H1 (cell line): Measurements from ENCODE around the gene VASN. TPM values are rescaled to one million over a fixed set of nuclear protein-coding genes. Genes with fewer than 3 reads are reported as not detected.

ENCODE experiments used
- ASH2L ChIP-seq: fragments of 200-600, 300-600 bp; sonication (generic); IDR thresholded peaks from one replicate; pipeline ENCODE4 v1.7.1; 2017; ENCODE audit warnings: low read length
- CEBPB ChIP-seq: IDR thresholded peaks from 2 replicates; pipeline ENCODE4 v1.6.1; 2012; ENCODE audit warnings: low read depth, low read length
- EP300 ChIP-seq, 2 experiments: IDR thresholded peaks; 1 replicate in 1 of 2; 2 replicates in 1 of 2; pipeline ENCODE4 v1.6.1; 2011 to 2012; ENCODE audit warnings: low read depth in 2 of 2, low read length in 2 of 2, mild to moderate bottlenecking in 2 of 2, borderline replicate concordance in 1 of 2, inconsistent platforms in 1 of 2, moderate library complexity in 1 of 2
- JUN ChIP-seq: IDR thresholded peaks from 2 replicates; pipeline ENCODE4 v1.6.1; 2011; ENCODE audit warnings: low read depth, mild to moderate bottlenecking, improper control_type of control experiment, low read length
- POLR2A ChIP-seq, 2 experiments: IDR thresholded peaks; 1 replicate in 1 of 2; 2 replicates in 1 of 2; pipeline ENCODE4 v1.6.1; 2011; ENCODE audit warnings: low read depth in 2 of 2, low read length in 2 of 2, mild to moderate bottlenecking in 2 of 2; ENCODE audit errors: control extremely low read depth in 1 of 2
- POU5F1 ChIP-seq: IDR thresholded peaks from 2 replicates; pipeline ENCODE4 v1.6.1; 2011; ENCODE audit warnings: low read depth, mild to moderate bottlenecking, low read length, moderate library complexity
- RAD21 ChIP-seq, 2 experiments: IDR thresholded peaks in 1 of 2; conservative IDR thresholded peaks in 1 of 2; 2 replicates each; pipeline ENCODE4 v1.6.1; 2011; ENCODE audit warnings: low read depth in 2 of 2, low read length in 2 of 2, improper control_type of control experiment in 1 of 2, inconsistent platforms in 1 of 2, mild to moderate bottlenecking in 1 of 2, moderate library complexity in 1 of 2
- RBBP5 ChIP-seq: IDR thresholded peaks from 2 replicates; pipeline ENCODE4 v1.7.1; 2012; ENCODE audit warnings: low read depth, mild to moderate bottlenecking, inconsistent platforms, low read length, moderate library complexity, borderline replicate concordance
- RNF2 ChIP-seq: fragments of 200-900, 300-1000 bp; sonication (generic); IDR thresholded peaks from 2 replicates; pipeline ENCODE4 v1.7.1; 2016; ENCODE audit warnings: borderline replicate concordance, low read depth, mild to moderate bottlenecking, antibody characterized with exemption, low read length; ENCODE audit not compliant: poor library complexity, severe bottlenecking; ENCODE audit errors: missing control alignments
- SP1 ChIP-seq: IDR thresholded peaks from 2 replicates; pipeline ENCODE4 v1.6.1; 2011; ENCODE audit warnings: low read depth, low read length
- SP4 ChIP-seq: IDR thresholded peaks from 2 replicates; pipeline ENCODE4 v1.6.1; 2012; ENCODE audit warnings: low read length, inconsistent platforms
- TBP ChIP-seq: IDR thresholded peaks from 2 replicates; pipeline ENCODE4 v1.6.1; 2011; ENCODE audit warnings: low read depth, low read length, improper control_type of control experiment
- TCF12 ChIP-seq: IDR thresholded peaks from 2 replicates; pipeline ENCODE4 v1.6.1; 2011; ENCODE audit warnings: low read depth, mild to moderate bottlenecking, low read length
- polyA plus RNA-seq, 7 experiments: library from polyadenylated mRNA; depleted of rRNA in 3 of 7; stranded (reverse) in 5 of 7; unstranded in 2 of 7; fragments of >200 nt in 5 of 7; fragments of 200-250 nt in 2 of 7; gene quantifications; 1 replicate in 5 of 7; 2 replicates in 1 of 7; 4 replicates in 1 of 7; pipeline versions ENCODE4 v1.2.1 to v1.2.3, GENCODE V29; 2011 to 2013; ENCODE audit warnings: missing spikeins in 2 of 7, mixed read lengths in 2 of 7
- total RNA-seq: library from RNA; stranded (reverse); fragmentation: NEBNext Ultra II Directional; extraction: Animal tissue kit (Norgen Biotek cat#: 25700); gene quantifications from 2 replicates; pipeline ENCODE4 v1.2.1, GENCODE V29; 2021

VASN gene
- total and polyA plus RNA-seq, 2 of the 8 experiments (the other 6 are each of a cell fraction or from before 2014, with no cell fraction given) = 9.6 to 11.3 TPM

DNA sequence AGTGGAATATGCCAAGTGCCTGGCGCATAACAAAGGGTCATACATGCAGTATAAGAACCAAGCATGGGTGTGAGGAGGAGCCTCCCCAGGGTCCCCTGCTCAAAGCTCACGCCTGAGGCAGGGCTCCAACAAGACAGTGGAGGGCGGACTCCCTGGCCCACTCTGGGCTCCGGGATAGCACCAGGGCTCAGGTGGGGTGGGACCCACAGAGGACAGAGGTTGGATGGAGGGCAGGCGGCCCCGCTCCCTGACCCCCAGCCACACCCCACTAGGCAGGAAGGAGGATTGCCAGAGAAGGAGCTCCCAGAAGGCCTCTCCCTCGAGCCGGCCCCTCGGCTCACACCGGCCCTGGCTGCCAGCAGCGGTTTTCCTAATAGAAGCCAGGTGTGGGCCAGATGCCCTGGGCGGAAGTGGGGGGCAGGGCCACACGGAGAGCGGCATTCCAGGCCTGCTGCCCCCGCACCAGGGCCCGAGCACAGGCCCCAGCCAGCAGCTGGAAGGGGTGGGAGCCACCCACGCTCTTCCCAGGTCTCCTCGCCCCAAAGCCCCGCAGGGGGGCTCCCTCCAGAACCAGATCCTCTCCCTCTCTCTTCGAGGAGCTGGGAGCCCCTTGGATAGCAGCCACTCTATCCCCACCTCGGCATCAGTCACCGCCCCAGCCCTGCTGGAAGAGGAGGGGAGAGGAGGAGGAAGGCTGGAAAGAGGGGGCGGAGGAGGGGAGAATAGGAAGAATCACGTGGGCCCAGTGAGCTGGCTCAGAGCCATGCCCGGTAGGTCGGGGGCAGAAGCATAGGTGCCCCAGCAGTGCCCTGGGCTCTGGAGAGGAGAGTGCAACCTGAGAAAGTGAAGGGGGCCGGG lies 21.0 kb downstream of the VASN start (continued):
- TF ChIP-seq RAD21 (IDR thresholded peaks at IDR 0.05 in 1 of 2, conservative IDR thresholded peaks at IDR 0.05 in 1 of 2; ENCODE audit: low read depth in 2 of 2, low read length in 2 of 2) = no peak
- no peak for TF ChIP-seq JUN
- peak; percentile 8 to 91 for TF ChIP-seq EP300 (IDR thresholded peaks at IDR 0.05; ENCODE audit: borderline replicate concordance in 1 of 2, low read depth in 2 of 2, low read length in 2 of 2)
- TF ChIP-seq POU5F1 = peak; percentile 58; the same call in 1 of the 2 replicates
- peak; percentile 99 for TF ChIP-seq TCF12
- peak; percentile 97; the same call in 1 of the 2 replicates for TF ChIP-seq RBBP5
- peak; percentile 35 for TF ChIP-seq TBP
- TF ChIP-seq RNF2 = no peak
- peak; percentile 81 for TF ChIP-seq SP1
- TF ChIP-seq SP4 = no peak
- TF ChIP-seq ASH2L = peak; percentile 92
- peak in 1 of 2 experiments; percentile 55; a peak in 2 of 3 replicates for TF ChIP-seq POLR2A (IDR thresholded peaks at IDR 0.05; ENCODE audit: control extremely low read depth in 1 of 2, low read depth in 2 of 2, low read length in 2 of 2)
- no peak for TF ChIP-seq CEBPB
